Neural cell (in vitro differentiated cells): ENCODE results near the gene ACBD6. TPM values are rescaled to one million over a fixed set of nuclear protein-coding genes. Genes with fewer than 3 reads are reported as not detected.

Experiments used
- H2AFZ ChIP-seq: fragments of 200-600, 300-800 bp; sonication (generic), shearing (Covaris generic); 2 replicates; pipeline ENCODE4 v1.6.0; 2014; ENCODE audit warnings: low read depth, mild to moderate bottlenecking, antibody characterized with exemption, low read length, moderate library complexity
- H3F3A ChIP-seq: fragments of 200-600 bp; shearing (Covaris generic); 2 replicates; pipeline ENCODE4 v1.6.1; 2016; ENCODE audit warnings: mild to moderate bottlenecking, moderate library complexity, mixed read lengths, antibody characterized with exemption, low read length; ENCODE audit not compliant: insufficient read depth, poor library complexity, severe bottlenecking
- H3K27ac ChIP-seq: fragments of 200-600, 300-800 bp; sonication (generic), shearing (Covaris generic); 2 replicates; pipeline ENCODE4 v1.5.1; 2014; ENCODE audit warnings: mild to moderate bottlenecking, low read length, moderate library complexity
- H3K27me3 ChIP-seq: fragments of 300-800, 200-600 bp; sonication (generic), shearing (Covaris generic); 2 replicates; pipeline ENCODE4 v1.6.0; 2014; ENCODE audit warnings: mild to moderate bottlenecking, low read depth, low read length, moderate library complexity; ENCODE audit not compliant: insufficient read depth
- H3K36me3 ChIP-seq: fragments of 300-800, 200-600 bp; sonication (generic), shearing (Covaris generic); 2 replicates; pipeline ENCODE4 v1.5.1; 2014; ENCODE audit warnings: mild to moderate bottlenecking, antibody characterized with exemption, low read length, moderate library complexity; ENCODE audit not compliant: insufficient read depth
- H3K4me2 ChIP-seq: fragments of 300-800, 200-600 bp; sonication (generic), shearing (Covaris generic); 2 replicates; pipeline ENCODE4 v1.6.0; 2014; ENCODE audit warnings: mild to moderate bottlenecking, low read length
- H3K4me3 ChIP-seq: fragments of 300-800, 200-600 bp; sonication (generic), shearing (Covaris generic); 2 replicates; pipeline ENCODE4 v1.5.1; 2014; ENCODE audit warnings: mild to moderate bottlenecking, low read length, moderate library complexity
- H3K79me2 ChIP-seq: fragments of 200-600 bp; shearing (Covaris generic); replicated peaks from 2 replicates; pipeline ENCODE4 v1.6.0; 2014; ENCODE audit warnings: mild to moderate bottlenecking, low read length, moderate library complexity; ENCODE audit not compliant: insufficient read depth
- H3K9ac ChIP-seq: fragments of 300-800, 200-600 bp; sonication (generic), shearing (Covaris generic); 2 replicates; pipeline ENCODE4 v1.6.1; 2016; ENCODE audit warnings: mild to moderate bottlenecking, low read length, mixed read lengths
- H3K9me2 ChIP-seq: fragments of 200-600 bp; shearing (Covaris generic); 2 replicates; pipeline ENCODE4 v1.6.1; 2016; ENCODE audit warnings: mild to moderate bottlenecking, low read length, mixed read lengths; ENCODE audit not compliant: insufficient read depth
- H3K9me3 ChIP-seq: fragments of 200-600, 300-800 bp; sonication (generic), shearing (Covaris generic); 2 replicates; pipeline ENCODE4 v1.6.1; 2016; ENCODE audit warnings: mild to moderate bottlenecking, mixed run types, low read length, moderate library complexity, mixed read lengths
- H4K20me1 ChIP-seq: fragments of 200-600 bp; shearing (Covaris generic); 2 replicates; pipeline ENCODE4 v1.6.1; 2016; ENCODE audit warnings: mild to moderate bottlenecking, mixed run types; ENCODE audit not compliant: insufficient read depth
- CTCF ChIP-seq: fragments of 450-650 bp; IDR thresholded peaks from 2 replicates; pipeline ENCODE4 v1.5.1; 2014; ENCODE audit warnings: antibody characterized with exemption, mild to moderate bottlenecking, moderate library complexity; ENCODE audit not compliant: poor library complexity, severe bottlenecking
- EP300 ChIP-seq: fragments of 450-650 bp; conservative IDR thresholded peaks from 2 replicates; pipeline ENCODE4 v1.6.1; 2014; ENCODE audit warnings: antibody characterized with exemption, mild to moderate bottlenecking, moderate library complexity; ENCODE audit not compliant: poor library complexity, severe bottlenecking
- EZH2 ChIP-seq: fragments of 200-600, 300-800 bp; shearing (Covaris generic), sonication (generic); IDR thresholded peaks from 2 replicates; pipeline ENCODE4 v1.6.1; 2014; ENCODE audit warnings: antibody characterized with exemption, low read length, borderline replicate concordance, mild to moderate bottlenecking; ENCODE audit not compliant: insufficient read depth, poor library complexity, severe bottlenecking
- MXI1 ChIP-seq: fragments of 450-650 bp; conservative IDR thresholded peaks from 2 replicates; pipeline ENCODE4 v1.6.1; 2014; ENCODE audit warnings: antibody characterized with exemption, mild to moderate bottlenecking; ENCODE audit not compliant: poor library complexity, severe bottlenecking
- POLR2AphosphoS5 ChIP-seq: IDR thresholded peaks from 2 replicates; pipeline ENCODE4 v1.6.1; 2012
- RAD21 ChIP-seq: fragments of 450-650 bp; conservative IDR thresholded peaks from 2 replicates; pipeline ENCODE4 v1.6.1; 2014; ENCODE audit warnings: antibody characterized with exemption, mild to moderate bottlenecking, moderate library complexity
- REST ChIP-seq: IDR thresholded peaks from 2 replicates; pipeline ENCODE4 v1.6.1; 2012; ENCODE audit warnings: borderline replicate concordance
- SMC3 ChIP-seq: fragments of 450-650 bp; conservative IDR thresholded peaks from 2 replicates; pipeline ENCODE4 v1.6.1; 2014; ENCODE audit warnings: antibody characterized with exemption, mild to moderate bottlenecking, moderate library complexity; ENCODE audit not compliant: poor library complexity
- TAF1 ChIP-seq: IDR thresholded peaks from 2 replicates; pipeline ENCODE4 v1.6.1; 2012; ENCODE audit warnings: low read depth
- polyA plus RNA-seq: library from polyadenylated mRNA; depleted of rRNA; stranded (reverse); fragments of >200 nt; gene quantifications from 2 replicates; pipeline ENCODE4 v1.2.3, GENCODE V29; 2014

ACBD6 gene
- polyA plus RNA-seq, 1 donor from 2014 or later: 92.4 TPM

GRCh38 chr1:180252638-180253536 is 249.5 kb downstream of the ACBD6 start:
- H3K9ac ChIP-seq: no peak overlapping the region
- H3K4me3 ChIP-seq: no peak overlapping the region
- H3K27me3 ChIP-seq: no peaks in the 10 kb centered on the region
- H3K27ac ChIP-seq: no peak overlapping the region
- H3K79me2 ChIP-seq: no peaks in the 10 kb centered on the region
- no peak overlapping the region for H2AFZ ChIP-seq
- H3K9me2 ChIP-seq: no peaks in the 10 kb centered on the region
- H4K20me1 ChIP-seq: no peaks in the 10 kb centered on the region
- no peak for TF ChIP-seq EP300
- TF ChIP-seq CTCF: peak; percentile 44
- peak; percentile 32 for TF ChIP-seq RAD21
- TF ChIP-seq EZH2: no peak
- TF ChIP-seq REST: no peak
- no peak for TF ChIP-seq POLR2AphosphoS5
- peak; percentile 28 for TF ChIP-seq SMC3
- TF ChIP-seq TAF1: no peak
- no peak for TF ChIP-seq MXI1
- no peaks in the 10 kb centered on the region for H3F3A ChIP-seq
- H3K9me3 ChIP-seq: no peaks in the 10 kb centered on the region
- H3K4me2 ChIP-seq: no peak overlapping the region
- H3K36me3 ChIP-seq: no peaks in the 10 kb centered on the region

GRCh38 chr1:180251526-180252305 is 250.7 kb downstream of the ACBD6 start:
- H3F3A ChIP-seq: no peaks in the 10 kb centered on the region
- H3K4me2 ChIP-seq: no peak overlapping the region
- no peaks in the 10 kb centered on the region for H3K27me3 ChIP-seq
- H3K9me2 ChIP-seq: no peaks in the 10 kb centered on the region
- no peak overlapping the region for H3K4me3 ChIP-seq
- H4K20me1 ChIP-seq: no peaks in the 10 kb centered on the region
- no peak overlapping the region for H2AFZ ChIP-seq
- no peak overlapping the region for H3K9ac ChIP-seq
- no peak overlapping the region for H3K27ac ChIP-seq
- no peaks in the 10 kb centered on the region for H3K79me2 ChIP-seq
- TF ChIP-seq REST: no peak
- no peak for TF ChIP-seq EP300
- no peak for TF ChIP-seq RAD21
- TF ChIP-seq CTCF: no peak
- TF ChIP-seq POLR2AphosphoS5: no peak
- TF ChIP-seq TAF1: no peak
- no peak for TF ChIP-seq MXI1
- TF ChIP-seq EZH2: no peak
- TF ChIP-seq SMC3: no peak
- H3K9me3 ChIP-seq: no peaks in the 10 kb centered on the region
- no peaks in the 10 kb centered on the region for H3K36me3 ChIP-seq
